Calu3 (cell line): ENCODE measurements around the gene TRABD2B. TPM values are rescaled to one million over a fixed set of nuclear protein-coding genes. Genes with fewer than 3 reads are reported as not detected.

Experiments used
- BruUV-seq: library from RNA; stranded (reverse); fragments of 400-500 nt; replicated peaks from 2 replicates; lab custom pipeline; 2021; lab: Mats Ljungman, UMichigan
- CTCF ChIA-PET: fragments of 300-600 bp; sonication (Branson Sonifier 250); formaldehyde crosslinking; loops from one replicate; lab custom pipeline; 2022; ENCODE audit warnings: antibody characterized with exemption; lab: Charles Lee
- DNase-seq: peaks from one replicate; pipeline ENCODE4 v3.0.0; 2022
- H3K27ac Mint-ChIP-seq: one replicate; pipeline ENCODE4 v1.8.0; 2022; ENCODE audit warnings: mixed read lengths; ENCODE audit not compliant: unreplicated experiment
- H3K27me3 Mint-ChIP-seq: one replicate; pipeline ENCODE4 v1.8.0; 2022; ENCODE audit warnings: mixed read lengths; ENCODE audit not compliant: unreplicated experiment
- H3K36me3 Mint-ChIP-seq: one replicate; pipeline ENCODE4 v1.8.0; 2022; ENCODE audit warnings: mild to moderate bottlenecking, moderate library complexity, mixed read lengths; ENCODE audit not compliant: insufficient read depth, unreplicated experiment
- H3K4me1 Mint-ChIP-seq: one replicate; pipeline ENCODE4 v1.8.0; 2022; ENCODE audit warnings: mild to moderate bottlenecking, low read depth, mixed read lengths; ENCODE audit not compliant: unreplicated experiment
- H3K4me3 Mint-ChIP-seq: one replicate; pipeline ENCODE4 v1.8.0; 2022; ENCODE audit warnings: mild to moderate bottlenecking, low read depth, moderate library complexity, mixed read lengths; ENCODE audit not compliant: unreplicated experiment
- H3K9me3 Mint-ChIP-seq: one replicate; pipeline ENCODE4 v1.8.0; 2022; ENCODE audit warnings: low read depth, mixed read lengths; ENCODE audit not compliant: unreplicated experiment
- intact Hi-C: fragments of 100-400 bp; cut with micrococcal nuclease; formaldehyde crosslinking; loops from one replicate; pipeline ENCODE4 v1.10.0; 2022; ENCODE audit not compliant: unreplicated experiment
- total RNA-seq: library from RNA; stranded (reverse); gene quantifications from 2 replicates; pipeline ENCODE4 v1.2.3, GENCODE V29; 2022
- TF ChIP-seq, protein P1 (sequence below): fragments of 200-600 bp; IDR thresholded peaks from one replicate; pipeline ENCODE4 v1.8.0; 2022; ENCODE audit warnings: antibody characterized with exemption; ENCODE audit not compliant: unreplicated experiment

Gene TRABD2B
- total RNA-seq, 1 experiment from 2014 or later, result 0.42 TPM

DNA sequence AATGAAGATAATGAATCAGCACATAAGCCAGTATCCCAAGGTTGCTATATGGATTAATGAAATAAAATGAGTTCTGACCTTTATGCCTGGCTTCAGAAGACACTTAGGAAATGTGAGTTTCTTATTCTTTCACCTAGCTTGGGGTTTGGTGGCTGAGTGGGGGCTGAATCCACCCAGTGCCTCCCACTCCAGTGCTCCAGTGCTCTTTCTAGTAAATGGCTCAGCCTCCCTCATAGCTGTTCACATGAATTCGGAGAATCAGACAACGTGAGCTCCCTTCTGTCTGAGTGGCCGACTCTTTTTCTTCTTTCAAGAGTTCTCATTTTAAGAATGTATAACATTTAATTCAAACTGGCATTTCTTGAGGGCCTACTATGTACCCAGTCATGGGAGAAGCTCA lies 43.5 kb downstream of the TRABD2B start:
- BruUV-seq, result no TSS peak
- H3K4me1 Mint-ChIP-seq, result peaks cover 19% of the 10 kb centered on the region
- TF ChIP-seq, protein P1, sequence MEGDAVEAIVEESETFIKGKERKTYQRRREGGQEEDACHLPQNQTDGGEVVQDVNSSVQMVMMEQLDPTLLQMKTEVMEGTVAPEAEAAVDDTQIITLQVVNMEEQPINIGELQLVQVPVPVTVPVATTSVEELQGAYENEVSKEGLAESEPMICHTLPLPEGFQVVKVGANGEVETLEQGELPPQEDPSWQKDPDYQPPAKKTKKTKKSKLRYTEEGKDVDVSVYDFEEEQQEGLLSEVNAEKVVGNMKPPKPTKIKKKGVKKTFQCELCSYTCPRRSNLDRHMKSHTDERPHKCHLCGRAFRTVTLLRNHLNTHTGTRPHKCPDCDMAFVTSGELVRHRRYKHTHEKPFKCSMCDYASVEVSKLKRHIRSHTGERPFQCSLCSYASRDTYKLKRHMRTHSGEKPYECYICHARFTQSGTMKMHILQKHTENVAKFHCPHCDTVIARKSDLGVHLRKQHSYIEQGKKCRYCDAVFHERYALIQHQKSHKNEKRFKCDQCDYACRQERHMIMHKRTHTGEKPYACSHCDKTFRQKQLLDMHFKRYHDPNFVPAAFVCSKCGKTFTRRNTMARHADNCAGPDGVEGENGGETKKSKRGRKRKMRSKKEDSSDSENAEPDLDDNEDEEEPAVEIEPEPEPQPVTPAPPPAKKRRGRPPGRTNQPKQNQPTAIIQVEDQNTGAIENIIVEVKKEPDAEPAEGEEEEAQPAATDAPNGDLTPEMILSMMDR, result no peak
- CTCF ChIA-PET, result no interaction called here
- no peaks in the 10 kb centered on the region for H3K36me3 Mint-ChIP-seq
- H3K9me3 Mint-ChIP-seq, result peaks cover 10% of the 10 kb centered on the region
- intact Hi-C loops, result no loop called here
- DNase-seq, result no peak
- no peaks in the 10 kb centered on the region for H3K27me3 Mint-ChIP-seq
- no peak overlapping the region for H3K4me3 Mint-ChIP-seq
- no peak overlapping the region for H3K27ac Mint-ChIP-seq

- TF ChIP-seq, protein P1, result no peak
- H3K27ac Mint-ChIP-seq, result no peak overlapping the region
- no TSS peak for BruUV-seq
- peaks cover 8% of the 10 kb centered on the region for H3K9me3 Mint-ChIP-seq
- no peak for DNase-seq
- intact Hi-C loops, result no loop called here
- H3K27me3 Mint-ChIP-seq, result no peaks in the 10 kb centered on the region
- peaks cover 38% of the 10 kb centered on the region for H3K4me1 Mint-ChIP-seq
- CTCF ChIA-PET, result no interaction called here
- H3K4me3 Mint-ChIP-seq, result no peak overlapping the region
- H3K36me3 Mint-ChIP-seq, result no peaks in the 10 kb centered on the region
Observed at GRCh38 chr1:47951545-47952235, 45.5 kb downstream of the TRABD2B start.

GRCh38 chr1:47951026-47951425 lies 46.2 kb downstream of the TRABD2B start:
- Mint-ChIP-seq H3K27ac (no peak overlapping the region), H3K9me3 (peaks cover 8% of the 10 kb centered on the region), H3K36me3 (no peaks in the 10 kb centered on the region), H3K4me3 (no peak overlapping the region), H3K27me3 (no peaks in the 10 kb centered on the region), H3K4me1 (peaks cover 38% of the 10 kb centered on the region)
- DNase-seq, result peak; percentile 43
- intact Hi-C loops, result no loop called here
- TF ChIP-seq, protein P1, result no peak
- CTCF ChIA-PET, result no interaction called here
- no TSS peak for BruUV-seq

DNA sequence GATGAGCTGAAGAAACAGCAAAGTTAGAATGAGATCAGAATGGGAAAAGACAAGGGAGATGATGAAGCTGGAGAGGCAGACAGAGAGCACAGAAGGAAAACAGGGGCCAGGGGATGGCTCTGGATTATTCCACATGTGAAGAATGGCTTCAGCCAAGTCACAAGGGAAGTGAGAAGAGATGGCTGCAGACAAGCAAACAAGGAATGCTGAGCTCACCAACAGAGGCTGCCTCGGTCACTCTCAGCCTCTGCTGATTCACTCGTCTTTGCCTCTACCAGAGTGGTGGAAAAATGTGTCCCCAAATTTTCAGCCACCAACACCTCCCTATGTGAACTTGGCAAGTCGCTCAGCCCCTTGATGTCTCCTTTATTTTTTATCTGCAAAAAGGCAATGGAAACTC lies 46.7 kb downstream of the TRABD2B start:
- Mint-ChIP-seq H3K36me3 (no peaks in the 10 kb centered on the region), H3K4me3 (no peak overlapping the region), H3K27me3 (no peaks in the 10 kb centered on the region), H3K27ac (no peak overlapping the region), H3K4me1 (peaks cover 38% of the 10 kb centered on the region), H3K9me3 (peaks cover 7% of the 10 kb centered on the region)
- TF ChIP-seq, protein P1, result no peak
- DNase-seq, result no peak
- BruUV-seq, result no TSS peak
- intact Hi-C loops, result no loop called here
- CTCF ChIA-PET, result no interaction called here
